HG02970 (cell line): Measurements from ENCODE around the gene NUP62.
A peak's percentile ranks its signal among the peaks of the same experiment; 100 is the strongest.

Experiments used
- ATAC-seq: cut with Tn5 transposase; IDR thresholded peaks from one replicate; pipeline ENCODE4 v1.9.1; 2021; ENCODE audit warnings: mild to moderate bottlenecking, moderate library complexity, moderate number of reproducible peaks; ENCODE audit not compliant: unreplicated experiment, low FRiP score

Gene NUP62

GRCh38 chr19:49907745-49908446, 21.4 kb downstream of the NUP62 start:
- ATAC-seq: no peak

- no peak for ATAC-seq
Observed at GRCh38 chr19:49906879-49907564, 22.3 kb downstream of the NUP62 start.

- no peak for ATAC-seq
Observed at GRCh38 chr19:49904136-49904535, 25.2 kb downstream of the NUP62 start.

- ATAC-seq: peak; percentile 34
Observed at GRCh38 chr19:49896863-49897621, 32.3 kb downstream of the NUP62 start, which contains the start of gene IL4I1. Gene IL4I1 (minus strand): TSS chr19:49896887. CDS start chr19:49896160, 727 bp downstream.

GRCh38 chr19:49895566-49896297, 33.6 kb downstream of the NUP62 start:
- no peak for ATAC-seq

GRCh38 chr19:49894879-49895565, 34.3 kb downstream of the NUP62 start:
- ATAC-seq: no peak

- no peak for ATAC-seq
Observed at GRCh38 chr19:49894011-49894664, 35.2 kb downstream of the NUP62 start.

GRCh38 chr19:49892716-49893115, 36.6 kb downstream of the NUP62 start:
- no peak for ATAC-seq

GRCh38 chr19:49891393-49891792, 37.9 kb downstream of the NUP62 start:
- ATAC-seq: no peak

GRCh38 chr19:49890349-49891311, 38.7 kb downstream of the NUP62 start:
- ATAC-seq: no peak

- ATAC-seq: no peak
Observed at GRCh38 chr19:49889687-49890348, 39.5 kb downstream of the NUP62 start.

GRCh38 chr19:49889038-49889686, 40.1 kb downstream of the NUP62 start:
- no peak for ATAC-seq

- no peak for ATAC-seq
Observed at GRCh38 chr19:49888510-49888824, 40.8 kb downstream of the NUP62 start.

GRCh38 chr19:49887665-49888509, 41.4 kb downstream of the NUP62 start:
- ATAC-seq: no peak

- no peak for ATAC-seq
Observed at GRCh38 chr19:49887037-49887664, 42.2 kb downstream of the NUP62 start.

- ATAC-seq: no peak
Observed at GRCh38 chr19:49884760-49885159, 44.5 kb downstream of the NUP62 start.
